K562 (cell line): ENCODE results near the gene LTBP1. TPM values are rescaled to one million over a fixed set of nuclear protein-coding genes. Genes with fewer than 3 reads are reported as not detected.

Experiments
- ETV1 ChIP-seq: fragments of 450-650 bp; conservative IDR thresholded peaks from 2 replicates; pipeline ENCODE4 v1.6.1; 2016; ENCODE audit warnings: missing genetic modification characterization, control low read depth, low read depth, missing compliant biosample characterization
- HNRNPLL ChIP-seq: fragments of 200-400 bp; formaldehyde crosslinking; IDR thresholded peaks from 2 replicates; pipeline ENCODE4 v1.6.1; 2017; ENCODE audit warnings: low read length, low read depth, mild to moderate bottlenecking; ENCODE audit not compliant: poor library complexity, severe bottlenecking
- MAX ChIP-seq: sonication (generic); formaldehyde crosslinking; IDR thresholded peaks from 2 replicates; pipeline ENCODE4 v1.9.0; 2022; ENCODE audit warnings: mild to moderate bottlenecking, missing genetic modification reagents
- MCM2 ChIP-seq: fragments of 450-650 bp; IDR thresholded peaks from 2 replicates; pipeline ENCODE4 v1.6.1; 2017; ENCODE audit warnings: low read depth, mild to moderate bottlenecking
- NCOA6 ChIP-seq: fragments of 450-650 bp; IDR thresholded peaks from 2 replicates; pipeline ENCODE4 v1.6.1; 2017; ENCODE audit warnings: mild to moderate bottlenecking
- NFIC ChIP-seq: fragments of 450-650 bp; IDR thresholded peaks from 2 replicates; pipeline ENCODE4 v1.6.1; 2017; ENCODE audit warnings: mild to moderate bottlenecking, inconsistent platforms
- RNF219 ChIP-seq: fragments of 250-450 bp; sonication (Bioruptor Pico); IDR thresholded peaks from 2 replicates; pipeline ENCODE4 v1.5.0; 2022; ENCODE audit warnings: mild to moderate bottlenecking
- STAT6 ChIP-seq: sonication (generic); formaldehyde crosslinking; IDR thresholded peaks from 2 replicates; pipeline ENCODE4 v1.8.1; 2023; ENCODE audit warnings: mild to moderate bottlenecking, missing genetic modification reagents
- TEAD1 ChIP-seq, 2 experiments: fragments of 450-650 bp in 1 of 2; sonication (generic) in 1 of 2; formaldehyde crosslinking; IDR thresholded peaks; 2 replicates each; pipeline versions ENCODE4 v1.4.0 to v1.8.0; 2020 to 2022; ENCODE audit warnings: mild to moderate bottlenecking in 2 of 2, missing genetic modification reagents in 1 of 2
- TFAP4 ChIP-seq: sonication (generic); formaldehyde crosslinking; IDR thresholded peaks from 2 replicates; pipeline ENCODE4 v1.8.0; 2022; ENCODE audit warnings: missing genetic modification reagents, mild to moderate bottlenecking, moderate library complexity, borderline replicate concordance
- TOE1 ChIP-seq, 2 experiments: fragments of 450-650 bp in 1 of 2; sonication (generic) in 1 of 2; formaldehyde crosslinking in 1 of 2; IDR thresholded peaks; 2 replicates each; pipeline versions ENCODE4 v1.7.1 to v1.8.0; 2016 to 2022; ENCODE audit warnings: borderline replicate concordance in 2 of 2, mild to moderate bottlenecking in 2 of 2, antibody characterized with exemption in 1 of 2, inconsistent platforms in 1 of 2, low read depth in 1 of 2, missing genetic modification reagents in 1 of 2, moderate library complexity in 1 of 2
- ZNF274 ChIP-seq: IDR thresholded peaks from 2 replicates; pipeline ENCODE4 v1.6.1; 2011; ENCODE audit warnings: low read depth, mild to moderate bottlenecking, low read length, moderate library complexity, borderline replicate concordance
- ZNF398 ChIP-seq: fragments of 250-450 bp; sonication (Bioruptor Pico); IDR thresholded peaks from 2 replicates; pipeline ENCODE4 v1.8.0; 2021; ENCODE audit warnings: moderate library complexity, mild to moderate bottlenecking, inconsistent platforms
- ZNF408 ChIP-seq: fragments of 250-450 bp; sonication (Bioruptor Pico); IDR thresholded peaks from 2 replicates; pipeline ENCODE4 v1.4.0; 2020; ENCODE audit warnings: low read depth, mild to moderate bottlenecking, moderate library complexity
- polyA plus RNA-seq, 8 experiments: library from polyadenylated mRNA; depleted of rRNA in 4 of 8; stranded (reverse) in 5 of 8; unstranded in 3 of 8; fragments of >200 nt; fragmentation: Nextera tagmentation in 2 of 8; fragmentation: Illumina TruSeq in 1 of 8; extraction: Ambion mirVana in 2 of 8; extraction: Trizol in 1 of 8; gene quantifications; 2 replicates each; pipeline versions ENCODE4 v1.2.1 to v1.2.3, GENCODE V29; 2011 to 2014; ENCODE audit warnings: inconsistent platforms in 1 of 8, missing spikeins in 1 of 8
- total RNA-seq, 7 experiments: library from RNA; depleted of rRNA in 6 of 7; stranded (reverse); fragments of >200 nt in 6 of 7; fragmentation: Illumina TruSeq in 2 of 7; extraction: Trizol in 2 of 7; gene quantifications; 2 replicates each; pipeline versions ENCODE4 v1.2.1 to v1.2.3, GENCODE V29; 2011 to 2021; ENCODE audit warnings: low replicate concordance in 1 of 7

Gene LTBP1
- total and polyA plus RNA-seq, 9 of the 15 experiments (the other 6 are each of a cell fraction or from before 2014, with no cell fraction given): 3.6 to 16.4 (median 8.5) TPM

GRCh38 chr2:33108483-33109443, 162.0 kb downstream of the LTBP1 start (continued):
- TF ChIP-seq ZNF398 (CRISPR knock-in tag) (no peak), NFIC (peak; percentile 91), ZNF274 (no peak; the same call in 1 of the 2 replicates), ETV1 (tag) (peak; percentile 91), TFAP4 (CRISPR knock-in tag) (peak; percentile 99), STAT6 (no peak), HNRNPLL (no peak), MAX (CRISPR knock-in tag) (0 out of 2 replicates have a peak, but pooled peaks have one; percentile 42), TOE1 (IDR thresholded peaks at IDR 0.05; ENCODE audit: borderline replicate concordance) (peak; percentile 75; the same call in 1 of the 2 replicates), TOE1 (CRISPR knock-in tag; IDR thresholded peaks at IDR 0.05; ENCODE audit: borderline replicate concordance, low read depth) (no peak), MCM2 (no peak), TEAD1 (CRISPR knock-in tag; IDR thresholded peaks at IDR 0.05) (no peak; a peak in 1 of 4 replicates), ZNF408 (CRISPR knock-in tag) (no peak), RNF219 (CRISPR knock-in tag) (no peak), NCOA6 (no peak)
